ENCODE measurements around the gene CCDC142. TPM values are rescaled to one million over a fixed set of nuclear protein-coding genes. Genes with fewer than 3 reads are reported as not detected.

Gene CCDC142
- total and polyA plus RNA-seq, 9 of the 15 experiments (the other 6 are each of a cell fraction or from before 2014, with no cell fraction given): 0.55 to 11.7 (median 7.2) TPM

DNA sequence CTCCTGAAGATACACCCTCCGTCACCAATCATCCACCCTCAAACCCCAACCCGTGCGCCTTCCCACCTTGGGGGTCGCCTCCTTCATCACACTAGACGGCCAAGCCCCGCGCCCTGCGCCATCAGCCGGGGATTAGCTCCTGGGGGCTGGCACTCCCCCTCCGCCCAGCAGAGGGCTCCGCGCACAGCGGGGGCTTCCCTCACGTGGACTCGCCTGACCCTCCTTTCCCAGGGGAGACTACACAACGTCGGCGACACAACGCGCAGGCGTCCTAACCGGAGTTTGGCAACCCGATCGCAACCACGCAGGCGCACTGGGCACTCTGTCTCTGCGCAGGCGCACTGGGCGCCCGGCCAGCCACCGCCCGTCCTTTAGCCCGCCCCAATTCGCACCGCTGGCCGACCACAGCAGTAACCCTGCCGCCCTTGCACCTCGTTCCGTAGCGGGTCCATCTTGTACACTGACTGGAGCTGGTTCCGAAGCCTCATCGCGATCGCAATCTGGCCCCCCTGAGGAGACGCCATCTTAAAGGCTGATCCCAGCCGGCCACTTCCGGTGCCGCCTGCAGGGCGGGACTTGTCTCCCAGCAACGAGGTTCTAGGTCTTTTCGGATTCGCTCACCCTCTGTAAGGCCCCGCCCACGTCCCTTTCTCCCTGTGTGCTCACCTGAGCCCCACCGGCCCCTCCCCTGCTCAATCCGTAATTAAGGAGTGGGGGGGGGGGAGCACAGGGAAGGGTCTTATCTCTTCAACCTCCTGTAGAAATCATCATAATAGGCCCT is 24.5 kb upstream of the CCDC142 start, which contains the start of gene PCGF1 (continued):
- TF ChIP-seq GABPA (tag; conservative IDR thresholded peaks at IDR 0.05; ENCODE audit: low read depth): peak; percentile 95
- no peak for TF ChIP-seq FOXA3 (CRISPR knock-in tag; conservative IDR thresholded peaks at IDR 0.05 in 1 of 2, IDR thresholded peaks at IDR 0.05 in 1 of 2)
- TF ChIP-seq, protein P1, sequence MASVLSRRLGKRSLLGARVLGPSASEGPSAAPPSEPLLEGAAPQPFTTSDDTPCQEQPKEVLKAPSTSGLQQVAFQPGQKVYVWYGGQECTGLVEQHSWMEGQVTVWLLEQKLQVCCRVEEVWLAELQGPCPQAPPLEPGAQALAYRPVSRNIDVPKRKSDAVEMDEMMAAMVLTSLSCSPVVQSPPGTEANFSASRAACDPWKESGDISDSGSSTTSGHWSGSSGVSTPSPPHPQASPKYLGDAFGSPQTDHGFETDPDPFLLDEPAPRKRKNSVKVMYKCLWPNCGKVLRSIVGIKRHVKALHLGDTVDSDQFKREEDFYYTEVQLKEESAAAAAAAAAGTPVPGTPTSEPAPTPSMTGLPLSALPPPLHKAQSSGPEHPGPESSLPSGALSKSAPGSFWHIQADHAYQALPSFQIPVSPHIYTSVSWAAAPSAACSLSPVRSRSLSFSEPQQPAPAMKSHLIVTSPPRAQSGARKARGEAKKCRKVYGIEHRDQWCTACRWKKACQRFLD (CRISPR knock-in tag; IDR thresholded peaks at IDR 0.05): peak; percentile 89
- TF ChIP-seq BHLHE40 (IDR thresholded peaks at IDR 0.05; ENCODE audit: low read length): peak; percentile 85
- no peak for TF ChIP-seq ZNF282 (CRISPR knock-in tag; IDR thresholded peaks at IDR 0.05)
- TF ChIP-seq ZNF398 (CRISPR knock-in tag; IDR thresholded peaks at IDR 0.05): no peak
- no peak for TF ChIP-seq TFE3 (CRISPR knock-in tag; IDR thresholded peaks at IDR 0.05)
- TF ChIP-seq, protein P2, sequence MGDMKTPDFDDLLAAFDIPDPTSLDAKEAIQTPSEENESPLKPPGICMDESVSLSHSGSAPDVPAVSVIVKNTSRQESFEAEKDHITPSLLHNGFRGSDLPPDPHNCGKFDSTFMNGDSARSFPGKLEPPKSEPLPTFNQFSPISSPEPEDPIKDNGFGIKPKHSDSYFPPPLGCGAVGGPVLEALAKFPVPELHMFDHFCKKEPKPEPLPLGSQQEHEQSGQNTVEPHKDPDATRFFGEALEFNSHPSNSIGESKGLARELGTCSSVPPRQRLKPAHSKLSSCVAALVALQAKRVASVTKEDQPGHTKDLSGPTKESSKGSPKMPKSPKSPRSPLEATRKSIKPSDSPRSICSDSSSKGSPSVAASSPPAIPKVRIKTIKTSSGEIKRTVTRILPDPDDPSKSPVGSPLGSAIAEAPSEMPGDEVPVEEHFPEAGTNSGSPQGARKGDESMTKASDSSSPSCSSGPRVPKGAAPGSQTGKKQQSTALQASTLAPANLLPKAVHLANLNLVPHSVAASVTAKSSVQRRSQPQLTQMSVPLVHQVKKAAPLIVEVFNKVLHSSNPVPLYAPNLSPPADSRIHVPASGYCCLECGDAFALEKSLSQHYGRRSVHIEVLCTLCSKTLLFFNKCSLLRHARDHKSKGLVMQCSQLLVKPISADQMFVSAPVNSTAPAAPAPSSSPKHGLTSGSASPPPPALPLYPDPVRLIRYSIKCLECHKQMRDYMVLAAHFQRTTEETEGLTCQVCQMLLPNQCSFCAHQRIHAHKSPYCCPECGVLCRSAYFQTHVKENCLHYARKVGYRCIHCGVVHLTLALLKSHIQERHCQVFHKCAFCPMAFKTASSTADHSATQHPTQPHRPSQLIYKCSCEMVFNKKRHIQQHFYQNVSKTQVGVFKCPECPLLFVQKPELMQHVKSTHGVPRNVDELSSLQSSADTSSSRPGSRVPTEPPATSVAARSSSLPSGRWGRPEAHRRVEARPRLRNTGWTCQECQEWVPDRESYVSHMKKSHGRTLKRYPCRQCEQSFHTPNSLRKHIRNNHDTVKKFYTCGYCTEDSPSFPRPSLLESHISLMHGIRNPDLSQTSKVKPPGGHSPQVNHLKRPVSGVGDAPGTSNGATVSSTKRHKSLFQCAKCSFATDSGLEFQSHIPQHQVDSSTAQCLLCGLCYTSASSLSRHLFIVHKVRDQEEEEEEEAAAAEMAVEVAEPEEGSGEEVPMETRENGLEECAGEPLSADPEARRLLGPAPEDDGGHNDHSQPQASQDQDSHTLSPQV (IDR thresholded peaks at IDR 0.05): no peak
- no peak for TF ChIP-seq RFX7 (CRISPR knock-in tag; IDR thresholded peaks at IDR 0.05)
- TF ChIP-seq POLR3G (IDR thresholded peaks at IDR 0.05; ENCODE audit: extremely low read depth, insufficient read length, insufficient replicate concordance): no peak
- peak; percentile 86 for TF ChIP-seq POLR2A (conservative IDR thresholded peaks at IDR 0.05)
- TF ChIP-seq NRF1 (conservative IDR thresholded peaks at IDR 0.05 in 1 of 2, IDR thresholded peaks at IDR 0.05 in 1 of 2): peak; percentile 100
- TF ChIP-seq EZH2 (IDR thresholded peaks at IDR 0.05; ENCODE audit: borderline replicate concordance, low read depth, low read length): no peak
- TF ChIP-seq CTCF (IDR thresholded peaks at IDR 0.05 in 2 of 3, conservative IDR thresholded peaks at IDR 0.05 in 1 of 3; ENCODE audit: insufficient read depth in 2 of 3, low read depth in 1 of 3, low read length in 3 of 3): peak; percentile 42 to 57 (median 54); a peak in 5 of 6 replicates

Data from K562 (cell line).